K562 (cell line): ENCODE results near the gene EFHB. TPM values are rescaled to one million over a fixed set of nuclear protein-coding genes. Genes with fewer than 3 reads are reported as not detected.

Experiments used
- BRD9 ChIP-seq: fragments of 450-650 bp; IDR thresholded peaks from 2 replicates; pipeline ENCODE4 v1.6.1; 2018; ENCODE audit warnings: low read depth; ENCODE audit not compliant: partially characterized antibody
- ELF2 ChIP-seq: fragments of 250-450 bp; sonication (Bioruptor Pico); IDR thresholded peaks from 2 replicates; pipeline ENCODE4 v1.5.0; 2021; ENCODE audit warnings: mild to moderate bottlenecking
- HDAC2 ChIP-seq: fragments of 450-650 bp; IDR thresholded peaks from 2 replicates; pipeline ENCODE4 v1.6.1; 2016; ENCODE audit warnings: mild to moderate bottlenecking
- MAZ ChIP-seq, 2 experiments: fragments of 450-650 bp in 1 of 2; sonication (generic) in 1 of 2; formaldehyde crosslinking; IDR thresholded peaks in 1 of 2; conservative IDR thresholded peaks in 1 of 2; 2 replicates each; pipeline versions ENCODE4 v1.4.0 to v1.5.0; 2020; ENCODE audit warnings: mild to moderate bottlenecking in 1 of 2, missing genetic modification reagents in 1 of 2
- MED1 ChIP-seq: sonication (generic); formaldehyde crosslinking; IDR thresholded peaks from 2 replicates; pipeline ENCODE4 v1.8.1; 2023; ENCODE audit warnings: missing genetic modification reagents, borderline replicate concordance
- RNF219 ChIP-seq: fragments of 250-450 bp; sonication (Bioruptor Pico); IDR thresholded peaks from 2 replicates; pipeline ENCODE4 v1.5.0; 2022; ENCODE audit warnings: mild to moderate bottlenecking
- SNIP1 ChIP-seq: fragments of 450-650 bp; IDR thresholded peaks from 2 replicates; pipeline ENCODE4 v1.7.1; 2017; ENCODE audit warnings: low read depth, mild to moderate bottlenecking
- TGIF2 ChIP-seq: sonication (generic); formaldehyde crosslinking; IDR thresholded peaks from 2 replicates; pipeline ENCODE4 v1.8.1; 2022; ENCODE audit warnings: mild to moderate bottlenecking, missing genetic modification reagents, moderate library complexity
- TRIM25 ChIP-seq: fragments of 450-650 bp; IDR thresholded peaks from 2 replicates; pipeline ENCODE4 v1.7.0; 2016; ENCODE audit warnings: borderline replicate concordance
- TRIM28 ChIP-seq: fragments of 450-650 bp; IDR thresholded peaks from 2 replicates; pipeline ENCODE4 v1.6.1; 2017
- XRCC5 ChIP-seq: fragments of 200-400 bp; formaldehyde crosslinking; IDR thresholded peaks from 2 replicates; pipeline ENCODE4 v1.6.1; 2017; ENCODE audit warnings: low read depth, mild to moderate bottlenecking, low read length
- YY1 ChIP-seq, 3 experiments: IDR thresholded peaks; 2 replicates each; pipeline ENCODE4 v1.6.1; 2011; ENCODE audit warnings: low read length in 2 of 3, mild to moderate bottlenecking in 2 of 3, moderate library complexity in 2 of 3, borderline replicate concordance in 1 of 3, control low read depth in 1 of 3, low read depth in 1 of 3; ENCODE audit not compliant: insufficient read depth in 3 of 3, insufficient replicate concordance in 2 of 3, control insufficient read depth in 1 of 3, insufficient read length in 1 of 3; ENCODE audit errors: extremely low read depth in 1 of 3
- ZNF197 ChIP-seq: fragments of 200-800 bp; sonication (Bioruptor generic); IDR thresholded peaks from 2 replicates; pipeline ENCODE4 v1.6.1; 2016; ENCODE audit warnings: low read depth, missing genetic modification characterization, missing compliant biosample characterization
- ZNF311 ChIP-seq: fragments of 250-450 bp; sonication (Bioruptor Pico); IDR thresholded peaks from 2 replicates; pipeline ENCODE4 v1.4.0; 2020; ENCODE audit warnings: mild to moderate bottlenecking, moderate library complexity
- ZNF830 ChIP-seq: fragments of 250-450 bp; sonication (Bioruptor Pico); IDR thresholded peaks from 2 replicates; pipeline ENCODE4 v1.5.0; 2021; ENCODE audit warnings: mild to moderate bottlenecking
- polyA plus RNA-seq, 8 experiments: library from polyadenylated mRNA; depleted of rRNA in 4 of 8; stranded (reverse) in 5 of 8; unstranded in 3 of 8; fragments of >200 nt; fragmentation: Nextera tagmentation in 2 of 8; fragmentation: Illumina TruSeq in 1 of 8; extraction: Ambion mirVana in 2 of 8; extraction: Trizol in 1 of 8; gene quantifications; 2 replicates each; pipeline versions ENCODE4 v1.2.1 to v1.2.3, GENCODE V29; 2011 to 2014; ENCODE audit warnings: inconsistent platforms in 1 of 8, missing spikeins in 1 of 8
- total RNA-seq, 7 experiments: library from RNA; depleted of rRNA in 6 of 7; stranded (reverse); fragments of >200 nt in 6 of 7; fragmentation: Illumina TruSeq in 2 of 7; extraction: Trizol in 2 of 7; gene quantifications; 2 replicates each; pipeline versions ENCODE4 v1.2.1 to v1.2.3, GENCODE V29; 2011 to 2021; ENCODE audit warnings: low replicate concordance in 1 of 7
- TF ChIP-seq, protein P1 (sequence below), 2 experiments: fragments of 200-800 bp in 1 of 2; sonication (Bioruptor generic) in 1 of 2; sonication (generic) in 1 of 2; formaldehyde crosslinking in 1 of 2; IDR thresholded peaks in 1 of 2; conservative IDR thresholded peaks in 1 of 2; 2 replicates each; pipeline versions ENCODE4 v1.5.0 to v1.6.1; 2016 to 2020; ENCODE audit warnings: missing compliant biosample characterization in 1 of 2, missing genetic modification characterization in 1 of 2, missing genetic modification reagents in 1 of 2
- TF ChIP-seq, protein P2 (sequence below): fragments of 450-650 bp; IDR thresholded peaks from 2 replicates; pipeline ENCODE4 v1.6.1; 2016; ENCODE audit warnings: mild to moderate bottlenecking

Gene EFHB
- total and polyA plus RNA-seq, 9 of the 15 experiments (the other 6 are each of a cell fraction or from before 2014, with no cell fraction given): 1.5 to 4.0 (median 1.8) TPM

- TF ChIP-seq MAZ (CRISPR knock-in tag; conservative IDR thresholded peaks at IDR 0.05 in 1 of 2, IDR thresholded peaks at IDR 0.05 in 1 of 2): peak; percentile 91 to 95
- no peak for TF ChIP-seq BRD9
- no peak for TF ChIP-seq SNIP1
- TF ChIP-seq ELF2: peak; percentile 66
- no peak for TF ChIP-seq RNF219
- 0 out of 2 replicates have a peak, but pooled peaks have one; percentile 46 for TF ChIP-seq ZNF830 (CRISPR knock-in tag)
- no peak for TF ChIP-seq TGIF2 (CRISPR knock-in tag)
- TF ChIP-seq MED1 (CRISPR knock-in tag): no peak
- TF ChIP-seq, protein P1, sequence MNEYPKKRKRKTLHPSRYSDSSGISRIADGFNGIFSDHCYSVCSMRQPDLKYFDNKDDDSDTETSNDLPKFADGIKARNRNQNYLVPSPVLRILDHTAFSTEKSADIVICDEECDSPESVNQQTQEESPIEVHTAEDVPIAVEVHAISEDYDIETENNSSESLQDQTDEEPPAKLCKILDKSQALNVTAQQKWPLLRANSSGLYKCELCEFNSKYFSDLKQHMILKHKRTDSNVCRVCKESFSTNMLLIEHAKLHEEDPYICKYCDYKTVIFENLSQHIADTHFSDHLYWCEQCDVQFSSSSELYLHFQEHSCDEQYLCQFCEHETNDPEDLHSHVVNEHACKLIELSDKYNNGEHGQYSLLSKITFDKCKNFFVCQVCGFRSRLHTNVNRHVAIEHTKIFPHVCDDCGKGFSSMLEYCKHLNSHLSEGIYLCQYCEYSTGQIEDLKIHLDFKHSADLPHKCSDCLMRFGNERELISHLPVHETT (CRISPR knock-in tag; conservative IDR thresholded peaks at IDR 0.05 in 1 of 2, IDR thresholded peaks at IDR 0.05 in 1 of 2): peak in 1 of 2 experiments; percentile 95; a peak in 2 of 4 replicates
- no peak for TF ChIP-seq ZNF311 (CRISPR knock-in tag)
- TF ChIP-seq TRIM28: no peak
- no peak for TF ChIP-seq TRIM25
- TF ChIP-seq YY1 (IDR thresholded peaks at IDR 0.05; ENCODE audit: borderline replicate concordance in 1 of 3, control insufficient read depth in 1 of 3, extremely low read depth in 1 of 3, insufficient read depth in 3 of 3, insufficient read length in 1 of 3, insufficient replicate concordance in 2 of 3, low read depth in 1 of 3, low read length in 2 of 3): peak; percentile 72 to 94 (median 93)
- no peak for TF ChIP-seq ZNF197
- no peak for TF ChIP-seq XRCC5
- TF ChIP-seq, protein P2, sequence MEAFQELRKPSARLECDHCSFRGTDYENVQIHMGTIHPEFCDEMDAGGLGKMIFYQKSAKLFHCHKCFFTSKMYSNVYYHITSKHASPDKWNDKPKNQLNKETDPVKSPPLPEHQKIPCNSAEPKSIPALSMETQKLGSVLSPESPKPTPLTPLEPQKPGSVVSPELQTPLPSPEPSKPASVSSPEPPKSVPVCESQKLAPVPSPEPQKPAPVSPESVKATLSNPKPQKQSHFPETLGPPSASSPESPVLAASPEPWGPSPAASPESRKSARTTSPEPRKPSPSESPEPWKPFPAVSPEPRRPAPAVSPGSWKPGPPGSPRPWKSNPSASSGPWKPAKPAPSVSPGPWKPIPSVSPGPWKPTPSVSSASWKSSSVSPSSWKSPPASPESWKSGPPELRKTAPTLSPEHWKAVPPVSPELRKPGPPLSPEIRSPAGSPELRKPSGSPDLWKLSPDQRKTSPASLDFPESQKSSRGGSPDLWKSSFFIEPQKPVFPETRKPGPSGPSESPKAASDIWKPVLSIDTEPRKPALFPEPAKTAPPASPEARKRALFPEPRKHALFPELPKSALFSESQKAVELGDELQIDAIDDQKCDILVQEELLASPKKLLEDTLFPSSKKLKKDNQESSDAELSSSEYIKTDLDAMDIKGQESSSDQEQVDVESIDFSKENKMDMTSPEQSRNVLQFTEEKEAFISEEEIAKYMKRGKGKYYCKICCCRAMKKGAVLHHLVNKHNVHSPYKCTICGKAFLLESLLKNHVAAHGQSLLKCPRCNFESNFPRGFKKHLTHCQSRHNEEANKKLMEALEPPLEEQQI: no peak; the same call in 1 of the 2 replicates
- 0 out of 2 replicates have a peak, but pooled peaks have one; percentile 35 for TF ChIP-seq HDAC2
Observed at GRCh38 chr3:19946832-19947548, 13.0 kb upstream of the EFHB start, which contains the start of gene RAB5A (continued).
